Gastroesophageal sphincter (tissue), 3 donors: ENCODE results near the gene NXF1.

Experiments
- EP300 ChIP-seq: sonication (generic); formaldehyde crosslinking; IDR thresholded peaks from one replicate; pipeline ENCODE4 v1.6.1; 2017; ENCODE audit warnings: antibody characterized with exemption, mild to moderate bottlenecking
- TF ChIP-seq, protein P1 (sequence below), 4 experiments: fragments of 200-600 bp in 2 of 4; fragments of 450-650 bp in 2 of 4; sonication (generic) in 1 of 4; IDR thresholded peaks; one replicate each; pipeline ENCODE4 v1.5.1; 2017 to 2019; ENCODE audit warnings: antibody characterized with exemption in 4 of 4, mild to moderate bottlenecking in 2 of 4, moderate library complexity in 2 of 4

DNA sequence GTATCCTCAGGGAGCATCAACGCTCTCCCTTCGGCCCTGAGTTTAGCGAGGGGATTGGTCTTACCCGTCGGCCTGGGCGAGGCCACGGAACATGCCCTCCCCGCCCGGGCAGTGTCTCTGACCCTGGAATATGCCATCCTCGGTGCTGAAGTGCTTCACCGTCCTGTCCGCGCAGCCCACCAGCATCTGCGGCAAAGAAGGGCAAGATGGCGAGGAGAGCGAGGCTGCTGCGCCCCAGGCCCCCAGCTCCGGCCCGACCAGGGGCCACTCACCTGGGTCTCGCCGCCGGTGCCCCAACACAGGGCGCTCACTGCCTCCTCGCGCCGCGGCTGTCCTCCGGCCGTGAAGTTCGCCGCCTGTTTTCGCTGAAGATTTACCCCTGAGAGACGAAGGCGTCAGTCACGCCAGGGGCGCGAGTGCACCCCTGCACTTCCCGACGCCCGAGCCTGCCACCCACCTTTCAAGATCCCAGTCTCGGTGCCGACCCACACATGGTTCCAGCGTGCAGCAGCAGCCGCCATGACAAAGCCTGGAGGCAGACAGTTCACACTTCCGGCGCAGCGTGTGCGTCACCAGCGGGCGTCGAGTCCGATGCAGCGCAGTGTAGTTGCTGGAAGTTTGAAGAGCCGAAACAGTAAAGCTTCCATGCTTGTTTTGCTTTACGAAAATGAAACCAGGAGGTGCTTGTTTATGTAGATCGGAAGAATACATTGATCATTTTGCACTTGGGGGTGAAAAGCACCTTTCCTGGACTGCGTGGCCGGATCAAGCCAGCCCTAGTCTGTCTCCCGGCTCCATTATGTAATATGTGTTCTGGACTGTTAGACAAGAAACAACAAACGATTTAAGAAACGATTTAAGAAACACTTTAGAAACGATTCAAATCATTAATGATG lies 34.1 kb upstream of the NXF1 start, which contains the start of gene WDR74:
- TF ChIP-seq, protein P1, sequence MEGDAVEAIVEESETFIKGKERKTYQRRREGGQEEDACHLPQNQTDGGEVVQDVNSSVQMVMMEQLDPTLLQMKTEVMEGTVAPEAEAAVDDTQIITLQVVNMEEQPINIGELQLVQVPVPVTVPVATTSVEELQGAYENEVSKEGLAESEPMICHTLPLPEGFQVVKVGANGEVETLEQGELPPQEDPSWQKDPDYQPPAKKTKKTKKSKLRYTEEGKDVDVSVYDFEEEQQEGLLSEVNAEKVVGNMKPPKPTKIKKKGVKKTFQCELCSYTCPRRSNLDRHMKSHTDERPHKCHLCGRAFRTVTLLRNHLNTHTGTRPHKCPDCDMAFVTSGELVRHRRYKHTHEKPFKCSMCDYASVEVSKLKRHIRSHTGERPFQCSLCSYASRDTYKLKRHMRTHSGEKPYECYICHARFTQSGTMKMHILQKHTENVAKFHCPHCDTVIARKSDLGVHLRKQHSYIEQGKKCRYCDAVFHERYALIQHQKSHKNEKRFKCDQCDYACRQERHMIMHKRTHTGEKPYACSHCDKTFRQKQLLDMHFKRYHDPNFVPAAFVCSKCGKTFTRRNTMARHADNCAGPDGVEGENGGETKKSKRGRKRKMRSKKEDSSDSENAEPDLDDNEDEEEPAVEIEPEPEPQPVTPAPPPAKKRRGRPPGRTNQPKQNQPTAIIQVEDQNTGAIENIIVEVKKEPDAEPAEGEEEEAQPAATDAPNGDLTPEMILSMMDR (IDR thresholded peaks at IDR 0.05): no peak
- TF ChIP-seq EP300: no peak
